H1 (cell line): Measurements from ENCODE around the gene LRRC25. TPM values are rescaled to one million over a fixed set of nuclear protein-coding genes. Genes with fewer than 3 reads are reported as not detected.

Experiments used
- CTCF ChIA-PET: fragments of 300-600 bp; sonication (Branson Sonifier 250); formaldehyde crosslinking; loops from one replicate; lab custom pipeline; 2021; ENCODE audit not compliant: partially characterized antibody; lab: Charles Lee
- POLR2A ChIA-PET: fragments of 300-600 bp; sonication (Branson Sonifier 250); formaldehyde crosslinking; loops from one replicate; lab custom pipeline; 2021; ENCODE audit warnings: inconsistent platforms; ENCODE audit not compliant: partially characterized antibody; lab: Charles Lee
- DNase-seq, 2 experiments: peaks; one replicate each; pipeline versions ENCODE4 v3.0.0 to v3.0.0-alpha.2; 2010 to 2022; ENCODE audit warnings: low spot score in 2 of 2, low read depth in 1 of 2, mixed read lengths in 1 of 2
- FAIRE-seq: peaks from 2 replicates; lab custom pipeline; 2011; peaks lifted over from hg19 to GRCh38; lab: Jason Lieb, UNC
- H2AFZ ChIP-seq: 2 replicates; pipeline ENCODE4 v1.8.1; 2012; ENCODE audit warnings: low read length, inconsistent platforms
- H2AK5ac ChIP-seq: 2 replicates; pipeline ENCODE4 v1.6.1; 2013; ENCODE audit warnings: low read depth, low read length
- H2BK120ac ChIP-seq: replicated peaks from 2 replicates; pipeline ENCODE3; 2013; ENCODE audit warnings: low read depth, low read length, inconsistent platforms
- H2BK12ac ChIP-seq: 2 replicates; pipeline ENCODE4 v1.6.1; 2013; ENCODE audit warnings: low read depth, low read length
- H2BK15ac ChIP-seq: 2 replicates; pipeline ENCODE4 v1.6.1; 2013; ENCODE audit warnings: low read length
- H2BK20ac ChIP-seq: 2 replicates; pipeline ENCODE4 v1.6.1; 2013; ENCODE audit warnings: low read length
- H2BK5ac ChIP-seq: 2 replicates; pipeline ENCODE4 v1.6.1; 2013; ENCODE audit warnings: low read depth, low read length
- H3K14ac ChIP-seq: 2 replicates; pipeline ENCODE4 v1.6.1; 2013; ENCODE audit warnings: inconsistent platforms; ENCODE audit not compliant: insufficient read length
- H3K18ac ChIP-seq: 2 replicates; pipeline ENCODE4 v1.6.1; 2013; ENCODE audit warnings: low read length; ENCODE audit errors: extremely low read depth
- H3K23ac ChIP-seq: 2 replicates; pipeline ENCODE4 v1.6.1; 2013; ENCODE audit warnings: inconsistent platforms; ENCODE audit not compliant: insufficient read length
- H3K23me2 ChIP-seq: 2 replicates; pipeline ENCODE4 v1.6.1; 2013; ENCODE audit warnings: low read depth, low read length
- H3K27ac ChIP-seq: 2 replicates; pipeline ENCODE4 v1.6.1; 2011; ENCODE audit warnings: low read depth, low read length, inconsistent platforms
- H3K27me3 ChIP-seq, 4 experiments: replicated peaks in 1 of 4; 1 replicate in 1 of 4; 2 replicates in 3 of 4; pipeline versions ENCODE4 v1.6.1 to v1.8.1; 2011 to 2013; ENCODE audit warnings: low read length in 3 of 4, mild to moderate bottlenecking in 3 of 4, inconsistent platforms in 2 of 4, mixed read lengths in 2 of 4, moderate library complexity in 1 of 4; ENCODE audit not compliant: control insufficient read depth in 3 of 4, insufficient read depth in 3 of 4; ENCODE audit errors: extremely low read depth in 1 of 4
- H3K36me3 ChIP-seq, 4 experiments: 2 replicates each; pipeline versions ENCODE4 v1.6.1 to v1.8.1; 2011 to 2013; ENCODE audit warnings: mild to moderate bottlenecking in 4 of 4, low read length in 3 of 4, moderate library complexity in 2 of 4, control low read depth in 1 of 4, inconsistent platforms in 1 of 4; ENCODE audit not compliant: insufficient read depth in 4 of 4, control insufficient read depth in 2 of 4
- H3K4ac ChIP-seq: replicated peaks from 2 replicates; pipeline ENCODE3; 2013; ENCODE audit warnings: low read length, low read depth, mixed read lengths, inconsistent platforms; ENCODE audit not compliant: insufficient read length
- H3K4me1 ChIP-seq, 4 experiments: replicated peaks in 1 of 4; 1 replicate in 1 of 4; 2 replicates in 3 of 4; pipeline versions ENCODE4 v1.6.1 to v1.8.1; 2011 to 2013; ENCODE audit warnings: low read length in 3 of 4, inconsistent platforms in 2 of 4, mixed read lengths in 1 of 4; ENCODE audit not compliant: insufficient read depth in 4 of 4, control insufficient read depth in 3 of 4
- H3K4me2 ChIP-seq, 2 experiments: 2 replicates each; pipeline versions ENCODE4 v1.6.1 to v1.8.1; 2011 to 2013; ENCODE audit warnings: low read depth in 2 of 2, low read length in 2 of 2, control low read depth in 1 of 2, inconsistent platforms in 1 of 2, mild to moderate bottlenecking in 1 of 2; ENCODE audit not compliant: insufficient read depth in 1 of 2
- H3K4me3 ChIP-seq, 4 experiments: fragments of 200-600, 300-600 bp in 1 of 4; sonication (generic), shearing (Covaris generic), sonication (Bioruptor Twin) in 1 of 4; 2 replicates each; pipeline versions ENCODE4 v1.5.1 to v1.8.1; 2011 to 2016; ENCODE audit warnings: low read length in 4 of 4, low read depth in 3 of 4, control low read depth in 2 of 4, inconsistent platforms in 2 of 4, mild to moderate bottlenecking in 2 of 4, mixed read lengths in 1 of 4, moderate library complexity in 1 of 4; ENCODE audit not compliant: insufficient read depth in 2 of 4; ENCODE audit errors: extremely low read depth in 1 of 4
- H3K56ac ChIP-seq: replicated peaks from 2 replicates; pipeline ENCODE3; 2013; ENCODE audit warnings: low read depth, mild to moderate bottlenecking, mixed read lengths, low read length, inconsistent platforms; ENCODE audit not compliant: insufficient read length
- H3K79me1 ChIP-seq: 2 replicates; pipeline ENCODE4 v1.6.1; 2013; ENCODE audit warnings: low read depth, low read length, control low read depth
- H3K79me2 ChIP-seq, 2 experiments: 2 replicates each; pipeline versions ENCODE4 v1.6.1 to v1.8.1; 2012 to 2013; ENCODE audit warnings: low read length in 2 of 2, mild to moderate bottlenecking in 2 of 2, inconsistent platforms in 1 of 2; ENCODE audit not compliant: insufficient read depth in 2 of 2, control insufficient read depth in 1 of 2
- H3K9ac ChIP-seq, 4 experiments: replicated peaks in 1 of 4; 1 replicate in 1 of 4; 2 replicates in 3 of 4; pipeline versions ENCODE4 v1.6.1 to v1.8.1; 2011 to 2013; ENCODE audit warnings: low read depth in 3 of 4, low read length in 3 of 4, control low read depth in 2 of 4, mild to moderate bottlenecking in 2 of 4, moderate library complexity in 2 of 4, inconsistent platforms in 1 of 4; ENCODE audit errors: extremely low read depth in 1 of 4
- H3K9me3 ChIP-seq, 2 experiments: 2 replicates each; pipeline versions ENCODE4 v1.6.1 to v1.8.1; 2012 to 2013; ENCODE audit warnings: mild to moderate bottlenecking in 2 of 2, moderate library complexity in 2 of 2, control low read depth in 1 of 2, inconsistent platforms in 1 of 2, low read depth in 1 of 2, low read length in 1 of 2, mixed read lengths in 1 of 2; ENCODE audit not compliant: insufficient read depth in 2 of 2
- H4K20me1 ChIP-seq, 2 experiments: replicated peaks in 1 of 2; 2 replicates each; pipeline versions ENCODE3 to v1.8.1; 2011 to 2013; ENCODE audit warnings: inconsistent platforms in 2 of 2, low read length in 2 of 2, mild to moderate bottlenecking in 1 of 2; ENCODE audit not compliant: insufficient read depth in 2 of 2, control insufficient read depth in 1 of 2
- H4K5ac ChIP-seq: 2 replicates; pipeline ENCODE4 v1.6.1; 2013; ENCODE audit warnings: low read length, low read depth, mixed read lengths, inconsistent platforms; ENCODE audit not compliant: insufficient read length
- H4K8ac ChIP-seq: 2 replicates; pipeline ENCODE4 v1.8.0; 2013; ENCODE audit warnings: mild to moderate bottlenecking, moderate library complexity, low read length, inconsistent platforms; ENCODE audit not compliant: insufficient read depth; ENCODE audit errors: extremely low read depth
- H4K91ac ChIP-seq: replicated peaks from 2 replicates; pipeline ENCODE3; 2013; ENCODE audit warnings: low read length, mixed read lengths, inconsistent platforms; ENCODE audit not compliant: insufficient read length
- CBX8 ChIP-seq: fragments of 300-800, 300-1000 bp; sonication (generic); IDR thresholded peaks from 2 replicates; pipeline ENCODE4 v1.7.1; 2016; ENCODE audit warnings: low read depth, low read length, borderline replicate concordance
- CEBPB ChIP-seq: IDR thresholded peaks from 2 replicates; pipeline ENCODE4 v1.6.1; 2012; ENCODE audit warnings: low read depth, low read length
- KDM1A ChIP-seq: fragments of 200-600, 300-600 bp; sonication (generic); IDR thresholded peaks from 2 replicates; pipeline ENCODE4 v1.7.1; 2016; ENCODE audit warnings: mild to moderate bottlenecking, low read length, borderline replicate concordance
- SIX5 ChIP-seq: IDR thresholded peaks from 2 replicates; pipeline ENCODE4 v1.6.1; 2011; ENCODE audit warnings: mild to moderate bottlenecking, low read depth, low read length
- TAF7 ChIP-seq: optimal IDR thresholded peaks from 2 replicates; pipeline ENCODE3; 2011; ENCODE audit warnings: low read depth, mild to moderate bottlenecking, inconsistent platforms, low read length, moderate library complexity, borderline replicate concordance
- WGBS, 2 experiments: shearing (Covaris generic) in 1 of 2; methylation state at CpG; one replicate each; pipeline versions ENCODE4 v1.1.6 to v1.1.7; 2013 to 2015; ENCODE audit warnings: low lambda C conversion rate in 2 of 2, mixed read lengths in 2 of 2, inconsistent platforms in 1 of 2, low coverage in 1 of 2, missing lambda C conversion rate in 1 of 2; ENCODE audit not compliant: insufficient replicate concordance in 2 of 2, insufficient coverage in 1 of 2, insufficient read length in 1 of 2; ENCODE audit errors: extremely low coverage in 1 of 2, missing lambda C conversion rate in 1 of 2; 5-methylcytosine and 5-hydroxymethylcytosine counted together
- polyA plus RNA-seq, 7 experiments: library from polyadenylated mRNA; depleted of rRNA in 3 of 7; stranded (reverse) in 5 of 7; unstranded in 2 of 7; fragments of >200 nt in 5 of 7; fragments of 200-250 nt in 2 of 7; gene quantifications; 1 replicate in 5 of 7; 2 replicates in 1 of 7; 4 replicates in 1 of 7; pipeline versions ENCODE4 v1.2.1 to v1.2.3, GENCODE V29; 2011 to 2013; ENCODE audit warnings: missing spikeins in 2 of 7, mixed read lengths in 2 of 7
- total RNA-seq: library from RNA; stranded (reverse); fragmentation: NEBNext Ultra II Directional; extraction: Animal tissue kit (Norgen Biotek cat#: 25700); gene quantifications from 2 replicates; pipeline ENCODE4 v1.2.1, GENCODE V29; 2021
- TF ChIP-seq, protein P1 (sequence below): IDR thresholded peaks from 2 replicates; pipeline ENCODE4 v1.6.1; 2012; ENCODE audit warnings: inconsistent platforms
- TF ChIP-seq, protein P2 (sequence below): IDR thresholded peaks from 2 replicates; pipeline ENCODE4 v1.6.1; 2011; ENCODE audit warnings: low read depth, mild to moderate bottlenecking, low read length; ENCODE audit not compliant: insufficient read depth

LRRC25 gene
- total and polyA plus RNA-seq, 2 of the 8 experiments (the other 6 are each of a cell fraction or from before 2014, with no cell fraction given), result 0.20 to 0.41 TPM

GRCh38 chr19:18353378-18354005 lies 43.9 kb downstream of the LRRC25 start:
- Histone ChIP-seq H3K14ac (no peak overlapping the region), H3K9ac (no peak overlapping the region), H2BK20ac (no peak overlapping the region), H4K8ac (no peak overlapping the region), H3K23me2 (no peaks in the 10 kb centered on the region), H3K4me3 (no peak overlapping the region), H2AK5ac (no peak overlapping the region), H4K91ac (no peak overlapping the region), H3K79me1 (no peaks in the 10 kb centered on the region), H3K18ac (no peak overlapping the region), H3K36me3 (peaks cover 0 to 10% (median 2%) of the 10 kb centered on the region in 4 experiments; a peak in 4 of 8 replicates), H2BK5ac (no peak overlapping the region), H2BK15ac (peak overlapping the region; percentile 72; the same call in 1 of the 2 replicates), H2BK12ac (no peak overlapping the region), H3K4me1 (no peaks in the 10 kb centered on the region), H3K27ac (no peak overlapping the region), H4K5ac (no peak overlapping the region), H3K9me3 (peaks cover 0 to 2% of the 10 kb centered on the region in 2 experiments; a peak in 1 of 4 replicates), H2AFZ (no peak overlapping the region), H3K56ac (no peak overlapping the region), H3K27me3 (no peaks in the 10 kb centered on the region), H3K4ac (no peak overlapping the region), H4K20me1 (no peaks in the 10 kb centered on the region), H2BK120ac (no peak overlapping the region), H3K23ac (no peak overlapping the region), H3K4me2 (no peak overlapping the region), H3K79me2 (no peaks in the 10 kb centered on the region)
- WGBS, 2 experiments, result 91% methylated on average over 8 of the region's 8 CpGs; no CpG with 5 or more reads in 1 of the 2 experiments
- TF ChIP-seq, protein P1, sequence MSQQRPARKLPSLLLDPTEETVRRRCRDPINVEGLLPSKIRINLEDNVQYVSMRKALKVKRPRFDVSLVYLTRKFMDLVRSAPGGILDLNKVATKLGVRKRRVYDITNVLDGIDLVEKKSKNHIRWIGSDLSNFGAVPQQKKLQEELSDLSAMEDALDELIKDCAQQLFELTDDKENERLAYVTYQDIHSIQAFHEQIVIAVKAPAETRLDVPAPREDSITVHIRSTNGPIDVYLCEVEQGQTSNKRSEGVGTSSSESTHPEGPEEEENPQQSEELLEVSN, result no peak
- TF ChIP-seq, protein P2, sequence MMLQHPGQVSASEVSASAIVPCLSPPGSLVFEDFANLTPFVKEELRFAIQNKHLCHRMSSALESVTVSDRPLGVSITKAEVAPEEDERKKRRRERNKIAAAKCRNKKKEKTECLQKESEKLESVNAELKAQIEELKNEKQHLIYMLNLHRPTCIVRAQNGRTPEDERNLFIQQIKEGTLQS, result no peak
- TF ChIP-seq CBX8 (no peak), TAF7 (no peak), CEBPB (peak; percentile 79; the same call in 1 of the 2 replicates), SIX5 (no peak), KDM1A (no peak)
- FAIRE-seq (no peak), DNase-seq (no peak)
- ChIA-PET CTCF (interaction anchor here (0.7 to 8.1 kb wide), 10 partner anchors 12 to 92 kb away, joined by 3 to 69 read pairs (median 4); partner anchors contain the start of gene GDF15), POLR2A (interaction anchor here (1.1 kb wide), 1 partner anchor 9 kb away, joined by 3 read pairs; no protein-coding TSS in a partner anchor)
